Activated CD8-positive, alpha-beta memory T cell treated with anti-CD3 and anti-CD28 coated beads for 4 hours (primary cell): ENCODE data around the gene LTF.
A peak's percentile ranks its signal among the peaks of the same experiment; 100 is the strongest.
"Not testable (repeated sequence)": the region's sequence is repeated elsewhere in the genome, so short reads cannot be mapped to it uniquely, and the experiment has no call there.

Experiments
- DNase-seq, 2 donors: peaks; one replicate each; pipeline ENCODE4 v3.0.0-alpha.2; 2020; ENCODE audit warnings: low read depth in 2 of 2

LTF gene

DNA sequence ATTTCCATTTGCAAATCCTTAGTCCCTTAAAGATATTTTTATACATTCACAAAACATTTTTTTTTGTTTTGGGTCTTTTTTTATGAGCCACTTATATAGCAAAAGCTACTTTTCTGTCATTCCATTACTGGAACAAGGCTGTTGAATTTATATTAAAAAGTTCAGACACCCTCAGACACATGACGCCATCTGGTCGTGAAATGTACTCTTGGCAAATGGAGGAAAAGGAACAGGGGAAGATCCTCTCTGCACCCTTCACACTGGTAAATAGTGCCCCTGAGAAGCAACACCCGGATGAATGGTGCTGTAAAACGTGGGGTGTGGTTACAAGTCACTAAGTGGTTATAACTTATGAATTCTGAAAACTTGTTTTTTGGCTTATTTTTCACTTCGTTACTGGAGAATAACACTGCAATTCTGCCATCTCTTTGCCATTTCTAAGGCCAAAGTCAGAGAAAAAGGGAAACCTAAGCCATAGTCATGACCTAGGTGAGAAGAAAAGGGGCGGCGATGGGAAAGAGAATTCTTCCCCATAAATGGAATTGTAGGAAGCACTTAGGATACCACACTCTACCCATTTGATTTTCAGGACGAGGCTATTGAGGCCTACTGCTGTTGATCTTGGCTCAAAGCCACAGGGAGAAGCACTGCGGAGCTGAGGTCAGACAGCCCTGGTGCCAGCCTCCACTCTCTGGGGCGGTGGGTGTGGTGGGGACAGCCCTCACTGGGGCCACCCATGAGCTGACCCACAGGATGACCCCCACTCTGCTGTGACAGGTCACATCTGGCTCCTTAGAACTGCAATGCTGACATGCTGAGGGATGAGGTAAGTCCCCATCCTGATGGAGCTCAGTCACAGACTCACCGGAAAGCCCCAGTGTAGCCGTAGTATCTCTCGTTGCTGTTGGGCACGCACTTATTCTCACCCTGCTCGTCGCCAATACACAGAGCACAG lies 21.9 kb downstream of the LTF start:
- peak in 1 of 2 donors; percentile 31 for DNase-seq

DNA sequence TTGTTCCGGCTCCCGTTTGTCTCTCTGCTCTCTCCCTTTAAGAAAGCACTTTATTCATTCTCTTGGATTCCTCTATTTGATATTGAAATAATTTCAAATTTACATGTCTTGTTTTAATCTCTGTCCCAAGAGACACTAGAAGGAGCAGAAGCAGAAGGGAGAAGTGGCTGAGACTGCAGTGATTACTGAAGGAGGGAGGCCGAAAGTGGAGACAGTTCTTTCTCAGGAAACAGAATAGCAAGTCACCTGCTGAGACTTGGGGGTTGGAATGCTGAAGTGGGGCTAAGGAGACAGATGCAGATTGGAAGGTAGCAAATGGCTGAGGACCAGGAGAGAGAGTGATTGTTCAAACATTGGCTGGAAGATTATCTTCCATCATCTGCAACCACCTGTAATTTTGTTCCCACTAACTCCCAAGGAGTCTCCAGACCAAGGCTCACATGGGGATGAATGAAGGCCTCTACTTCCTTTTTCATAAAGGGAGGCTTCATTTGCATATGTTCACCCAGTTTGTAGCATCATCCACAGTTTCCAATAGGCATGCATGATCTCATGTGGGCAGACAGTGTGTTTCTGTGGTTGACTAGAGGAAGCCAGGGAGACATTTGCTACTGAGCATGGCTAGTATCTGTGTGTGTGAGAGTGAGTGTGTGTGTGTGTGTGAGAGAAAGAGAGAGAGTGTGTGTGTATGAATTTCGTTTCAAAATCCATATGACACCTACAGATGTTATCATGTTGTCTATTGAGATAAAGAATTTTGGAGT lies 24.0 kb downstream of the LTF start:
- no peak for DNase-seq

DNA sequence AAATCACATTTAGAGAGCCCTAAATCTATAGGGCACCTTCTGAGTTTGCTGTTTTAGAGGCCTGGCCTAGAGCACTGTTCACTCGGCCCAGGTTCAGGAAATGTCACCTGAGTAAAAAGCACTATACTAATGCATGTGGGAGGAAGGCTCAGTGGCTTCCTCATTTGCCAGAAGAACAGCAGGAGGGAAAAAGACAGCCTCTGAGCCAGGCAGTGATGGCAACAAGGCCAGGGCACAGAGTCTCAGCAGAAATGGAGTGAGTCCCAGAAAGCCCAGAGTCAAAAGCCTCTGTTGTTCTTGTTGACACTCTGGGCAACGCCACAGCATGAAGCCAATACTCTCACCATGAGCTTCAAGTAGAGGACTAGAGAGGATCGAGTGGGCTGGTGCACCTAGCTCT lies 25.9 kb downstream of the LTF start:
- no peak for DNase-seq

DNA sequence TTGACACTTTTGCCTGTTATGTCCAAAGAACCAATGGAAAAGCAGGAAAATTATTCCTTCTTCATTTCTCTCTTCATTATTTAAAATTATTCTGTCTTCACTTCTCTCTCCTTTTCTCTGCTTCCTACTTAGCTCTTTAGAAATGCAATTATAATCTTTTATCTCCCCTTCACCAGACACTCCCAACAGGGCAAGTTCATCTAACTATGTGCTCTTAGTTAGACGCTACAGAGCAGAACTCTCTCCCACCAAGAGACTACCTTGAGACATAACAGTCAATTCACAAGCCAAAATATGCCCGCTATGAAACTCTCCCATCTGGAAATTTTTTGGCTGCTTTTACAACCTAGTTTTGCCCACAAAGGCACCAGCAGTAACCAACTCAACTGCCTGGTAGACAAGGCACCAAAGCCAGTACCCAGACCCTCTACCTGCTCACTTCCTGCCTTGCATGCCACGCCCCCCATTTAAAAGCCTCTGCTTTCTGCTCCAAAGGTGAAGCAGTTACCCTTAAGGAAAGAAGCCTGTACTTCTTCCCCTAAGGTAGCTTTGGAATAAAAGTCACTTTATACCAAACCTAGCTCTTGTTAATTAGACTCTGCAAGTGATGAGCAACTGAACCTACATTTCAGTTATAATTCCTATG lies 29.5 kb downstream of the LTF start:
- DNase-seq: no peak

DNA sequence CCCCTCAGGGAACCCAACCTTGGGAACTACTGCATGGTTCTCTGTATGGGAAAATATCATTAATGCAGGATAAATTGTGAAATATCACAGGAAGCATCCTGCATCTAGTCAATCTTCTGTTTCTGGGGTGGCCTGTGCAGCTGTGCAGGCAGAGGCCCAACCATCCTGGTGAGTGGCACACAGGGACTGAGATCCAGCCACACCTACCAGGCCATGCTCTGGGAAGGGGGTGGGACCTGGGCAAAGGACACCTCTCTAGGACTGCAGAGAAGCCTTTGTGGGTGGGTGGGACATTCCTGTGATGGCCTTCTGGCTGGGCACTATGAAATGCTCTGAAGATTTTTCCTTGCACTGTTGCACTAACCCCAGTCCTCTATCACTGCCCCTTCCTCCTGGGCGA lies 30.9 kb downstream of the LTF start:
- DNase-seq: no peak

DNA sequence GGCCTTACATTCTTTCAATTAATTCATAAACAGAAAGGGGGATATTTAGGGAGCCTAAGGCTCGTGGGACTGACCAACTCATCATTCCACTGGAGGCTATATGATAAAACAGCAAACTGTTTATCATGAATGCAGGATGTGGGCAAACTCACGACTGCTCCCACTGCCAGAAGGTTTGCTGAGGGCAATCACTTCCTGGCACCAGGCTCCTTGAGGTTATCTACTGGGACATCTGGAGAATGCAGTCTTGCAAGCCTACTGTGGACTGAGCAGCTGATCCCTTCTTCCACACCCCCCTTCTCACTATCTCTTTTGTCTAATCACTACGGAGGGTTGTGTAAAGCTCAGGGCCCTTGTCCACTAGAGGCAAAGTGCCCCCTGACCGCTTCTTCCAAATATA lies 31.6 kb downstream of the LTF start:
- DNase-seq: not testable (repeated sequence)

DNA sequence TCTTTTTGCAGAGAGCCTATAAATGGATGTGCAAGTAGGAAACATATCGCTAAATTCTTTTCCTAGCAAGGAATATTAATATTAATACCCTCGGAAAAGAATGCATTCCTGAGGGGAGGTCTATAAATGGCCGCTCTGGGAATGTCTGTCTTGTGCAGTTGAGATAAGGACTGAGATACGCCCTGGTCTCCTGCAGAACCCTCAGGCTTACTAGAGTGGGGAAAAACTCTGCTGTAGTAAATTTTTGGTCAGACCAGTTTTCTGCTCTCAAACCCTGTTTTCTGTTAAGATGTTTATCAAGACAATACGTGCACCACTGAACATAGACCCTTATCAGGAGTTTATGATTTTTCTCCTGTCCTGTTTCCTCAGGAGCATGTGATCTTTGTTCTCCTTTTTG lies 32.8 kb downstream of the LTF start:
- not testable (repeated sequence) for DNase-seq

DNA sequence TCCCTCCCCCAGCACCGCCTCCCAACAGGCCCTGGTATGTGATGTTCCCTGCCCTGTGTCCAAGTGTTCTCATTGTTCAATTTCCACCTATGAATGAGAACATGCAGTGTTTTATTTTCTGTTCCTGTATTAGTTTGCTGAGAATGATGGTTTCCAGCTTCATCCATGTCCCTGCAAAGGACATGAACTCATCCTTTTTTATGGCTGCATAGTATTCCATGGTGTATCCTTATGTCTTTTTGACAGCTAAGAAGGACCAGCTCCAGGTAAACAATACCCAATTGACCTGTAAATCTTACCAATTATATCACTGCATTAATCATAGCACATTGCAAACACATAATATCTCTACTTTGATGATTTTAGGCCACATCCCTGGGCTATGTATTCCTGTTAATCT lies 33.8 kb downstream of the LTF start:
- not testable (repeated sequence) for DNase-seq

DNA sequence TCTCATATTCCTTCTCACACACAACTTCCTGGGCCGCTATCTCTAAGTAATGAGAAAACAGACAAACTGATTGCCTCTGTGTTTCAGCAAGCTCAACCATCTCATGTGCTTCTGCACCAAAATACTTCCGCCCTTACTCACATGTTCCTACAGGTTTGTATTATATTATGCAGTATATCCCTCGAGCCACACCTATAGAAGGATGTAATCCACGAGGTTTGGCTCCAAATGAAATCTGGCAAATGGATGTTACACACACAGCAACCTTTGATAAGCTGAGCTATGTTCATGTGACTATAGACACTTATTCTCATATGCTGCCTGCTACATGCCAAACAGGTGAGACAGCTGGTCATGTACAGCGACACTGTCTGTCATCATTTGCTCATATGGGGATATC lies 35.0 kb downstream of the LTF start:
- no peak for DNase-seq

DNA sequence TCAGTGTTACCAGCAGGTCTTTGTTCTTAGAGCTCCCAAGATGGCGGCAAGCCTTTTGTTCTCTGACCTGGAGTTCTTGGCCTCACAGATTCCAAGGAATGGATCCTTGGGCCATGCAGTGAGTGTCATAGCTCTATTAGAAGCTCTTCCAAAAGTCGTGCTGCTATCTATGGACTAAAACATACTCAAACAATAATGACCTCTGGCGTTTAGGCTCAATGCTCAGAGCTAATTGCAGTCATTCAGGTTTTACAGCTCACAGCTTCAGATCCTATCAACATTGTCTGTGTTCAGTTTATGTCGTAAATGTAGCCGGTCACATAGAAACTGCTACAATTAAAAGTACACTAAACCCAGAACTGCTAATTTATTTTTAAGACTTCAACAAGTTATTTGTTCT lies 35.5 kb downstream of the LTF start:
- no peak for DNase-seq

DNA sequence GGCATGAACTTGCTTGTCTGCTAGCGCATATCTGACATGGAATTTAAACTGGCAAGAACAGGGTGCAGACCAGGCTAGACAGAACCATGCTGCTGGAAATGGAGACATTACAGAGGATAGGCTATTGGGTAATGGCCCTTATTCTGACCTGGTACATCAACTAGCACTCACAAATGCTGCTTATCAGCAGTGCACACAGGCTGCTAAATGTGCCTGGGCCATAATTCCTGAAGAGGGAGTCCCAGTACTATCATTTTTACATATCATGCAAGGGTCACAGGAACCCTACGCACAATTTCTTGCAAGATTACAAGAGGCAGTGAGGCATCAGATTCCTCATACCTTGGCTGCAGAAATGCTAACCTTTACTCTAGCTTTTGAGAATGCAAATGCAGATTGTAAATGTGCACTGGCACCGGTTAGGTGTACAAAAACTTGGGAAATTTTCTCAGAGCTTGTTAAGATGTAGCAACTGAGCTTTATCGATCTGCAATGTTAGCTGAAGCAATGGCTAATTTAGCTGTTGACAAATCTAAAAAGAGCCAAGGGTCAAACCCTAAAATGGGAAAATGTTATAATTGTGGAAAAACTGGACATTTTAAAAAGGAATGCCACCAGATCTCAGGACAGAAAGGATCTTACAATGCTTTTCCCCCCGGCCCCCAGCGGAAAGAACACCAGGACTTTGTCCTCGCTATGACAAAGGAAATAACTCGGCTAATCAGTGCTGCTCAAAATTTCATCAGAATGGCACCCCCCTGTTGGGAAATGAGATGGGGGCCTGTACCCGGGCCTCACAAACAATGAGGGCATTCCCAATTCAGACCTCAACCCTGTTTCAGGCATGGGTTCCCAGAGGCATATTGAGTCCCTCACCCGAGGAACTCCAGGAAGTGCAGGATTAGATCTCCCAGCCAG lies 36.5 kb downstream of the LTF start:
- no peak for DNase-seq

DNA sequence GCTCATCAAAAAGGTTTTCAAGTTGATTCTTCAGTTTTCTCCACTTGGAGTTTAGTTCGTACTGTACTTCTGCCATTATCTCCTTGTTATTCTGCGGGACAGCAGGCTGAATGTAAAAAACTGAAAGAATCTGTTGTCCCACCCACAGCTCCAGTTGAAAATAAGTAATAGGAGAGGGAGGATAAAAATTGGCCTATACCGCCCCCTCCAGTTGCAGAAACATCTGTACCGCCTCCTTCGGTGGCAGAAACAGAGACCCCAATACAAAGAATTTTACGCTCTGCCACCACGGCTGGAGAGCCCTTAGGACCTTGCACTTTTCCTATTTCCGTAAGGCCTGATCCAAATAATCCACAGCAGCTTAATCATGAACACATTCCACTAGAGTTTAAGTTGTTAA lies 37.3 kb downstream of the LTF start:
- DNase-seq: not testable (repeated sequence)

DNA sequence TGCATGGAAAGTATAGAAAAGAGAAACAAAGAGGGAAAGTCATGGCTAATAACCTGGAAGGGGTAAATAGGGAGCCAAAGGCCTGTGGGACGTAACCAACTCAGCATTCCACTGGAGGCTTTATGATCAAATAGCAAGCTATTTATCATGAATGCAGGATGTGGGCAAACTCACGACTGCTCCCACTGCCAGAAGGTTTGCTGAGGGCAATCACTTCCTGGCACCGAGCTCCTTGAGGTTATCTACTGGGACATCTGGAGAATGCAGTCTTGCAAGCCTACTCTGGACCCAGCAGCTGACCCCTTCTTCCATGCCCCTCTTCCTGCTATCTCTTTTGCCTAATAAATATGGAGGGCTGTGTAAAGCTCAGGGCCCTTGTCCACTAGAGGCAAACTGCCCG lies 38.2 kb downstream of the LTF start:
- not testable (repeated sequence) for DNase-seq

DNA sequence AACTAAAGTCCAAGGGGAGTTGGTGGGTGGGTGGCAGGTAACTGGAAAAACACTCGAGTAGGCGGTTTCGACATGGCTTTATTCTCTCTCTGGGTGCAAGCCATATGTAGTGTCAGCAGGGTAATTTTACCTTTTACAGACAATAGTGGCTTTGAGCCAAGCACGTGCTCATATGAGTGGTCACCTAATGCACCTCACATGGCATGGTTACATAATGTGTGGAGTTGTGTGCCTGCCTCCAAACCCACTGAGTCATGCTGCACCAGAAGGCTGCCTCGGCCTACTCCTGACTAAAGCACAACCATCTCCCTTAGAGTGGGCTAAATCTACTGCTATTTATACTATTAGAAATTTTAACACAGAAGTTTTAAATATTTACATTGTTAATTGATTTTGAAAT lies 41.1 kb downstream of the LTF start:
- no peak for DNase-seq

DNA sequence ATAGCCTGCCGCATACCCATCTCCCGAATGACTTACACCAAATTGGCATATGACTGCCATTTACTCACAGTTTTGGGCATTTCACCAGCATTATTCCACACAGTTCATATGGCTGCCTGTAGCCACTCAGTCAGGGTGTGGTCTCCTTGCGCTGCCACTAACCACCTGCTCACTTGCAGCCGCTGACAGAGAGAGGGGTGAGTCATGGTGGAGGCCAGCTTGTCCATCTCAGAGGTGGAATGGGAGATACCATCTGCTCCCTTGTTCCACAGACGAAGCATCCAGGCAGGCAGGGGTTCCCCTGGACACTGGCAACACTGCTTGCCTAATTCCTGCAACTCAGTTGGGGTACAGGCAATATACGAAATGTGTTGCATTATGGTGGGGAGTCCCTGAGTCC lies 42.1 kb downstream of the LTF start:
- DNase-seq: no peak

DNA sequence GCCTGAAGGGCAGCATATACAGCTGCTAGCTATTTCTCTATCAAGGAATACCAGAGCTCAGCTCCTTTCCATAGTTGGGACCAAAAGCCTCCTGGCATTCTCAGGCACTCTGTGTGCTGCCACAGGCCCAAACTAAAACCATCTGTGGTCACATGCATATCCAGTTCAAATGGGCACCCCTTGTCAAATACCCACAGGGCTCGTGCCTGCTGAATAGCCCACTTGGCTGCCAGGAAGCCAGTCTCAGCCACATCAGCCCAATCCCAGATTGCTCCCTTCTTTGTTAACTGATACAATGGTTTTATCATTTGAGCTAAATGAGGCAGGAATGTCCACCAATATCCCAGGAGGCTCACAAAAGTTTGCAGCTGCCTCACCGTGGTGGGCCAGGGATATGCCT lies 43.8 kb downstream of the LTF start:
- DNase-seq: no peak

DNA sequence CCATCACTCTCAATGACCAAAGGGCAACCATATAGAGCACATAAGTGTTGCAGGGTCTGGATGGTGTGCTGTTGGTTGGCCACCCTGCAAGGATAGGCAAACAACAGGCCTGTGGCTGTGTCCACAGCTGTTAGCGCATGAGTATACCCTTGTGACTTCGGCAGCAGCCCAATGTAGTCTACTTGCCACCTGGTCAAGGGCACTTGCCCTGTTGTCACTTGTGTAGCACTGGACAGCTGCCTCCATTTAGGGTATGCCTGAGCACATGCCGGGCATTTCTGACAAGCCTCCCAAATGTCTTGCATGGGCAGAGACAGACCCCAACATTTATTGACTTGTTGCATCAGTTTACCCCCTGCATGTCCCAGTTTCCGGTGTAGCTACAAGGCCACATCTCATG lies 44.9 kb downstream of the LTF start:
- no peak for DNase-seq

DNA sequence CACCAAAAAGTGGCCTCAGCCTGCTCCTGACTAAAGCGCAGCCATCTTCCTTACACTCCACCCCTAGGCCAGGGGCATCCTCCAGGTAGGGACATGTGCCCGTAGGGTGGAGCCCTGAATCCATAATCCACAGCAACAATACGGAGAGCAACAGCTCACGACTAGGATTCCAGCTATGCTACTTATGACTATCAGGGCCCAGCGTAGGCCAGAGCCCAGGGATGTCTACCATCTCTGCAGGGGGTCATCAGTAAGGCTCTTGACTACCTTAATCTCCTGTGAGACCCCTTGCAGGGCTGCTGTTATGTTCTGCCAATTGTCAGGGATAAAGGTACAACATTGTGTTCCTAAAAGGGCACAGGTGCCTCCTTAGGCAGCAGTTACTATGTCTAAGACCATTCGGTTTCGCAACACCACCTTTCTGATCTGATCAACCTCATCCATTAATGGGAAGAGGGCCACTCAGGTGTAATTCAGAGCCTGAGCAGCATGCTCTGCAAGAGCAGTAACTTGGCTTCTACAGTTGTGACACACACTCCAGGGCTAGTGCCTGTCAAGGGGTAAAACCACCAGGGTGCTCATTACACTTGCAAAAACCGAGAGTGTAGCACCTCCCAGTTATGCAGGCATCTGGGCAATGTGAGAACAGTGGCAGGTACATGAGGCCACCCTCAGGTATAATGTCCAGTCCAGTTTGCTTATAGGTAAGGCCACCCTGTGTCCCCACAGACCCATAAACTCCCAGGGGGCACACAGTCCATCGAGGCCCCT lies 46.7 kb downstream of the LTF start:
- no peak for DNase-seq

DNA sequence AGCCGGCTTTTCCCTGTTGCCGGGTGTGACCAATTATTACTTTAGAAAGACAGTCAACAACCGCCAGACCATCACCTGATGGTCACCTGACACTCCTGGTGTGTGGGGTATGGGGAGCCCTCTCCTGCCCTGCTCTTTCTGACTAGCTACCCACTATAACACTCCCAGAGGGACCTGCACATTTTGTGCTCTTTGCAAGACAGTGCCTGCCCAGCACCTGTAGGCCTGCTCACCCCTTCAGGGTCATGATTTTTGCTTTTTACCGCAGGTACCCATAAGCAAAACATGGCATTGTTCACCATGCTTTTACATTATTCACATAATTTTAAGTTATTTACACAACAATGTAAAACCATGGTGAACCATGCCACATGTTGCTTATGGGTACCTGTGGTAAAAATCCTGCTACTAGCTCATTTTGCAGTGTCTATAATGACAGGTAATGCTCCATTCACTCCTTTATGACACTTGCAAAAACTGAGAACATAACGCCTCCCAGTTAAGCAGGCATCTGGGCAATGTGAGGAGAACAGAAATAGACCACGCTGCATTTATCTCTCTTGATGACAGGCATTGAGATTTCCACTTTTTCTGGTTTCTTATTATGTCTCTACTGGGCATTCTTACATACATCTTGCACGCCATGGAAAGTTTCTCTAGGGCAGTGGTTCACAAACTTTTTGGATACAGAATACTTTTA lies 47.7 kb downstream of the LTF start:
- no peak for DNase-seq
